Measurements from ENCODE around the gene PPME1.

The PPME1 gene

DNA sequence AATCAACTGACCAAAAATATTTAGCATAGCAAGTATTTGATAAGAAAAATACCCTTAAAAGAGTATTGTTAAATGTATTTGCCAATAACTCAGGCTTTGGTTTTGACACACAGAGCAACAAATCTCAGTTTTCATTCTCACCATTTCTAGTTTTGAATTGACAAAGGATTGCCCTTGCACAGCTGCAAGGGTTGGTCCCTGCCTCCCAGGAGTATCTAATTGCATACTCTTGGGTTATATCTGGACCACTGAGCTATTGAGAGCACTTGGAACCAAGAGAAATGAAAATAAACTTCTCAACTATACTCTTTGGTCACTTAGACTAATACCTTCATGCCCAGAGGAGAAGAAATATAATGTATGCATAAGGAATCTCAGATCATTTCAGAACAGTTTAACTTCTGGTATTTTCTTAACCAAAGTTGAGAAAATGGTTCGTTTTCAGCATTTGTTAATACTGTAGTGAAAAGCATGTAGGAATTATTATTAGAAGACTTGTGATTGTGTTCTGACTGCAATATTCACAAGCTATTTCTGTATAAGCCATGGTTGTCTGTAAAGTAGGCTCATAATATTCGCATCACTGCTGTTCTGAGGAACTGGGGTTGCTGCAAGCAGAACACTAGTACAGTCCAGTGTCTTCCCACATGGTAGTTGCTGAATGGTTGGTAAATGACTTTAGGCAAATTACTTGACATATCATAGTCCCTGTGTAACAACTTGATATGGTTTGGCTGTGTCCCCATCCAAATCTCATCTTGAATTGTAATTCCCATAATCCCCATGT, 8.2 kb upstream of the PPME1 start:
- DNase-seq: no peak

- DNase-seq: no peak
Measured at GRCh38 chr11:74168838-74169237, 2.3 kb upstream of the PPME1 start.

DNA sequence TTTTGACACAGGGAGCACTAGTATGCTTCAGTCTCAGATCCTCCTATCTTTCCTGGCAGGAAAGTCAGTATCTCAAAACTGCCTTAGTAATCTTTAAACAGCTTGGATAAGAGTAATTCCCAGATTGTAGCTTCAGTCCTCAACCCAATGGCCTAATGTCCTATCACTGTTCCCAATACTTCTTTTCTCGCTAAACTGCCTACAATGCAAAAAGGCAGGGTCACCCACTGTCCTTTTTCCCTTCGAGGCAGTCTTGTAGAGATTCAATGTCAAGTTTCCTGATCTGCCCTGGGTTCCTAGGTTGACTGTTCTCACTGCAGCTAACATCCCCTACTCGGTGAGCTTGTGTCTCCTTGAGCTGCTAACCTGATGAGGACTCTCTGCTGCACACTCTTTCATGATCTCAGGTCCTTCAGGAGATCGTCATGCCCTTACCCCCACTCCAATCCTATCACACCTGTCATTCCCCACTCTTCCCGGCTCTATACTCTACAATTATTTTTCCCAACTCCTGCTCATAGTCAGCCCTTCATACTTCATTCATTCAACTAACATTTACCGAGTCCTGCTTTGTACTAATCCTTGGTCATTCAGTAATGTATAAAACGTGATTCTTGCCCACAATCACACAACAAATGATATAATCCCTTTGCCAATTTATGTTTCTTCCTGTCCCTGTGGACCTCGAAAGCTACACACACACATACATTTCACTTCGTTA, 1.2 kb upstream of the PPME1 start:
- DNase-seq: no peak

GRCh38 chr11:74171630-74171968, 510 bp downstream of the PPME1 start:
- no peak for DNase-seq

DNA sequence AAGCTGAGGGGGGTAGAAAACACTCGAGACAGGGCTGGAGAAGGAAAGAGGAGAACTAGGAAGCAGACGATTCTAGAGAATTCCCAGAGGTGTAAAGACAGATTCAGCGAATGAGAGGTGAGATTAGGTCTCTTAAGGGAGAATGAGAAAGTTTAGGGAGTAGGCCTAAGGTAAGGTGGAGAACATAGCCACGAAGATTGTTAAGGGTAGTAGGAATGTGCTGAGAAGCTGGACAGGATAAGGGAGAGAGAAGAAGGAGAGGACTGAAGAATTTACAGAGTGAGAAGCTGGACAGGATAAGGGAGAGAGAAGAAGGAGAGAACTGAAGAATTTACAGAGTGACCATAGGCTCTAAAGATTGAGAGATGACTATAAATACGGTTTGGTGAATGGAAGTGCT, 908 bp downstream of the PPME1 start:
- no peak for DNase-seq

DNA sequence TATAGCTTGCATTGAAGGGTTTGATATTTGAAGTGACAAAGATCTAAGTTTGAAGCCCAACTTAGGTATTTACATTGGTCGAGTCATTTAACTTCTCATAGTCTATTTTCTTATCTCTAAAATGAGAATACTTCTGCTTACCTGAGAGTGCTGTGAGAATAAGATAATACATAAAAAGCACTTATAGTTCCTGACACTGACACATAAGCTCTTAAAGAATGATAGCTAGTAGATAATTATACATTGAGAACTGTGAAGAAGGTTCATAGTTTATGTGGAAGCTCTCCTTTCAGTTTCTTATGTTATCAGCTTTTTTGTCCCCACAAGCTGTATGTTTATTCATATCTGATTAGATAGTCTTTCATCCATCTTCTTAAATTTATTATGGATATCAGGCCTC, 4.8 kb downstream of the PPME1 start:
- DNase-seq: no peak

DNA sequence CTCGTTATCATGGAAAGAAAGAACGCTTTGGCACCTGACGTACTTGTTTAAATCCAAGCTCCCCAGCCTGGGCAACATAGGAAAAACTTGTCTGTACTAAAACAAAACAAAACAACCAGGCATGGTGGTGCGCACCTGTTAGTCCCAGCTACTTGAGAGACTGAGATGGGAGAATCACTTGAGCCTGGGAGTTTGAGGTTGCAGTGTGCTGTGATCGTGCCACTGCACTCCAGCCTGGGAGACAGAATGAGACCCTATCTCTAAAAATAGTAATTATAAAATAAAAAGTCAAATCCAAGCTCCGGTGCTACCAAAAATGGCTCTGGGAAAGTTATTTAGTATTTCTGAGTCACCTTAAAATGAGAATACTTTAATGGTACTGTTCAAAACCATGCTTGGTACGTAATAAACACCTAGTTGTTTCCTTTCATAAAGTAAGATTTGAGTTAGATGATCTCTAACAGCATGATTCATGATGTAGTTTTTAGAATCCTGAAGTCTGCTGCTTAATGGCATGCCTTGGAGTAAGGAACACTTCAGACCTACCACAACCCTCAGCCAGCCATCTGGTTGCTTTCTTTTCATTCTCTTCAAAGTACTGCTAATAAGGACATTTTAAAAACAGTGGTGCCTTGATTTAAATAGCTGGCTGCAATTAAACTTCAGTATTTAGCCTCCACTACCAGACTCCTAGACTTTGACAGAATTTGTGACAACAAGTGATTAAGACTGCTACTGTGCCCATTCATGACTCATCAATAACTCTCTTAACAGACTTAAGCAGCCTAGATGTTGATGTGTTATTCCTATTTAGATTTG, 8.4 kb downstream of the PPME1 start:
- DNase-seq: no peak

DNA sequence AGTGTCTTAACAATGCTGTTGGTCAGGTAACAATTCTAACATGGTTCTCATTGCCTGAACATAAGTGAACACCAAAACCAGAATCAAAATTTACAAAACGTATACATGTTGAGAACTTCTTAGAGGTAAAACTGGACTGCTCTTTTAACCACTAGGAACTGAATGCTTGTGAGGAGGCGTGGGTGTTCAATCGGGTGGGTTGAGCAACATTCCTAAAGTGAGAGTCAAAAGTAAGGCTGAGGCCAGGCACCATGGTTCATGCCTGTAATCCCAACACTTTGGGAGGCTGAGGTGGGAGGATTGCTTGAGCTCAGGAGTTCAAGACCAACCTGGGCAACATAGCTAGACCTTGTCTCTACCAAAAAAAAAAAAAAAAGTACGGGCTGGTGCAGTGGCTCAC, 11.5 kb downstream of the PPME1 start:
- DNase-seq: no peak

GRCh38 chr11:74185285-74185684, 14.2 kb downstream of the PPME1 start:
- no peak for DNase-seq

GRCh38 chr11:74185695-74186094, 14.6 kb downstream of the PPME1 start:
- no peak for DNase-seq

DNA sequence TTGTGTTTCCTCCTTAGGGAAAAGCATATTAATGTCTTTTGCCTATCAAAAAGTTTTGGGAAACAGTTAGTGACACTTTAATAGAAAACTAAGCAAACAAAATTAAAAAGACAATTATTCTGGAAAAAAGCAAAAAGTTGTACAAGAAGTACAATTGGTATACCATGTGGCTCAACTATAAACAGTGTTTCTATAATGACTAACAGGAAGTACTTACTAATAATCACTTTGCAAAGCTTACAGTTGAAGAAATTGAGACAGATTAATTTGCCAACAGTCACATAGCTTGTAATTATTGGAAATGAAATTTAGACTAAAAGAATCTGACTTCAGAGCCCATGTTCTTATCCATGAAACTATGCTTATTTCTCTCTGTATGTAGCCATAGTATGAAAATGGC, 24.7 kb downstream of the PPME1 start:
- no peak for DNase-seq

- DNase-seq: no peak
Measured at GRCh38 chr11:74196781-74197486, 25.8 kb downstream of the PPME1 start.

- DNase-seq: no peak
Measured at GRCh38 chr11:74203966-74204365, 32.9 kb downstream of the PPME1 start.

DNA sequence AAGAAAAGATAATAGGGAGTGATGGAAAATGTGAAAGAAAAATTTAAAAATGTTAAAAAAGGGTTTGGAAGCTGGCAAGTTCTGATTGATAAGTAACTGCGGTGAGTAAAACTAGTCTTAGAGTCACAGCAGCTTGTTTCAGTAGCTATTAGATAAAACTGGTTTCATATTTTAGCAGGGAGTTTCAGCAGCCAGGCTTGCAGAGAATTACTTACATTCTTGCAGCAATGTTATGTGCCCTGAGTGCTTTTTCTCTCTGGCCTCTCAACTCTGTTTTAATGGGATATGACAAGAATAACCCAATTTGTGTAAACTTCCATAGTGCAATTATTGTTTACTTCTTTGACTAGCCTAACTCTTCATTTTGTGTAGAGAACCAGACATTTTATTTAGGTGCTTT, 33.6 kb downstream of the PPME1 start:
- no peak for DNase-seq

GRCh38 chr11:74205181-74205580, 34.1 kb downstream of the PPME1 start:
- no peak for DNase-seq

DNA sequence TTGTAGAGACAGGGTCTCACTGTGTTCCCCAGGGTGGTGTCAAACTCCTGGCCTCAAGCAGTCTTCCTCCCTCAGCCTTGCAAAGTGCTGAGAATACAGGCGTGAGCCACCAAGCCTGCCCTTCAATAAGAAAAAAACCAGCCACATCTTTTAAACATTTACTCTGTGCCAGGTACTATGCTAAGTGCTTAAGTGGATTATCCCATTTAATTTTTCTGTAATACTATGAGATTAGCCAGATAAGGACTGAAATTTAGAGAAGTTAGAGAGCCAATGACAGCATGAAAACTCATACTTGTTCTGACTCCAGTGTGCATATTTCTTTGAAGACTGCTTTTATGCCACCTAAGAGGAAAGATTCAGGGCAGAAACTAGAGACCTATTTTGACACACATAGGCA, 35.7 kb downstream of the PPME1 start:
- no peak for DNase-seq

DNA sequence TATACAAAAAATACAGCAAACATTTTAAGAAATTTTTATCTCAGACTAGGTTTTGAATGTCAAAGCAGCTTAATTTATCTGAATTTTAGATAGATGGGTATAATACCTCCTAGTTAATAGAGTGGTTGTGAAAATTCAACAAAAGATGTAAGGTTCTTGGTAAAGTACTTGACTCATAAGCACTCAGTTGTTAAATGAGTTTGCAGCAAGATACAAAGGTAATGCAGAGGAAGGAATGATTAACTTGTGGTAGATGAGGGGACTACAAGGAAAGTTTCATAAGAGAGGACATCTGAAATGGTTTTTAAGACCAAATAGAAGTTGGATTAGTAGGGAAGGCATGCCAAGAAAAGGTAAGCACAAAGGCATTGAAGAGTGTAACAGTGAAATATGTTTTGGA, 37.4 kb downstream of the PPME1 start:
- no peak for DNase-seq

GRCh38 chr11:74212533-74212932, 41.4 kb downstream of the PPME1 start:
- DNase-seq: no peak

GRCh38 chr11:74220376-74220775, 49.3 kb downstream of the PPME1 start:
- no peak for DNase-seq

- no peak for DNase-seq
Measured at GRCh38 chr11:74221816-74222215, 50.7 kb downstream of the PPME1 start.

- DNase-seq: no peak
Measured at GRCh38 chr11:74225565-74225964, 54.5 kb downstream of the PPME1 start.

GRCh38 chr11:74226907-74227306, 55.8 kb downstream of the PPME1 start:
- DNase-seq: no peak

DNA sequence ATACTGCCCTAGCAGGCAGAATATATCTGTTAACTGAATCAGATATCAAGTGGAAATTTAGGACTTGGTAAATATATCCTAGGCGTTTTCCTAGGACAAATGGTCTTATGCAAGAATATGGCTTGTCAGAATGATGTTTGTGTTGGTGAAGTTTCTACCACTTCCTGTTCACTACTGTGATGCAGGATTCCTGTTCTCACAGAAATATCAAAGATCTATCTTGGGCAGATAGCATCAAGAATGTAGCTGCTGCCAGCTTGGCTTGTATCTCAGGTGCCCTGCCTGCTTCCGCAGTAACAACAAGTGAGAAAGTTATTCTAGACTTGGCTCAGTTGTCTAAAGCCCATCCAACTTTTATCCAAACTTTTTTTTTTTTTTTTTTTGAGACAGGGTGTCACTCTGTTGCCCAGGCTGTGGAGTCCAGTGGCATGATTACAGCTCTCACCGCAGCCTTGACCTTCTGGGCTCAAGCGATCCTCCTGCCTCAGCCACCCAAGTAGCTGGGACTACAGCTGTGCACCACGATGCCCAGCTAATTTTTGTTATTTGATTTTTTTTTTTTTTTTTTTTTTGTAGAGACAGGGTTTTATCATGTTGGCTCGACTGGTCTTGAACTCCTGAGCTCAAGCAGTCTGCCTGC, 61.3 kb downstream of the PPME1 start:
- no peak for DNase-seq
